Keratinocyte (primary cell): ENCODE results near the gene ZNF397. TPM values are rescaled to one million over a fixed set of nuclear protein-coding genes. Genes with fewer than 3 reads are reported as not detected.

Source experiments
- DNase-seq: peaks from one replicate; pipeline ENCODE4 v3.0.0-alpha.2; 2011; ENCODE audit warnings: low read depth, missing footprints, low spot score
- FAIRE-seq: peaks from 2 replicates; lab custom pipeline; 2011; peaks lifted over from hg19 to GRCh38; lab: Jason Lieb, UNC
- H2AFZ ChIP-seq: 2 replicates; pipeline ENCODE4 v1.6.0; 2012; ENCODE audit warnings: low read length, control low read depth, inconsistent platforms; ENCODE audit not compliant: control insufficient read depth
- H3K27ac ChIP-seq: 2 replicates; pipeline ENCODE4 v1.5.1; 2011; ENCODE audit warnings: low read length; ENCODE audit not compliant: control insufficient read depth, insufficient read depth
- H3K27me3 ChIP-seq: 3 replicates; pipeline ENCODE4 v1.6.0; 2011; ENCODE audit warnings: low read length; ENCODE audit not compliant: control insufficient read depth, insufficient read depth; ENCODE audit errors: extremely low read depth
- H3K36me3 ChIP-seq, 2 experiments: 2 replicates in 1 of 2; 3 replicates in 1 of 2; pipeline ENCODE4 v1.5.1; 2011; ENCODE audit warnings: low read length in 2 of 2, mild to moderate bottlenecking in 1 of 2; ENCODE audit not compliant: control insufficient read depth in 2 of 2, insufficient read depth in 2 of 2; ENCODE audit errors: extremely low read depth in 1 of 2
- H3K4me1 ChIP-seq: 3 replicates; pipeline ENCODE4 v1.5.1; 2011; ENCODE audit warnings: low read length; ENCODE audit not compliant: control insufficient read depth, insufficient read depth; ENCODE audit errors: extremely low read depth
- H3K4me2 ChIP-seq: 3 replicates; pipeline ENCODE4 v1.6.0; 2011; ENCODE audit warnings: low read depth, low read length; ENCODE audit not compliant: control insufficient read depth, insufficient read depth; ENCODE audit errors: extremely low read depth
- H3K4me3 ChIP-seq, 3 experiments: fragments of 200-600 bp in 1 of 3; sonication (generic) in 1 of 3; 2 replicates in 2 of 3; 3 replicates in 1 of 3; pipeline ENCODE4 v1.5.1; 2011 to 2016; ENCODE audit warnings: low read length in 3 of 3, mild to moderate bottlenecking in 3 of 3, control low read depth in 2 of 3, inconsistent platforms in 1 of 3, low read depth in 1 of 3, mixed read lengths in 1 of 3, mixed run types in 1 of 3, moderate library complexity in 1 of 3; ENCODE audit not compliant: control insufficient read depth in 2 of 3, insufficient read depth in 2 of 3; ENCODE audit errors: extremely low read depth in 1 of 3
- H3K79me2 ChIP-seq: 2 replicates; pipeline ENCODE4 v1.6.0; 2012; ENCODE audit warnings: low read length; ENCODE audit not compliant: control insufficient read depth, insufficient read depth
- H3K9ac ChIP-seq: 3 replicates; pipeline ENCODE4 v1.6.0; 2011; ENCODE audit warnings: low read length; ENCODE audit not compliant: control insufficient read depth, insufficient read depth; ENCODE audit errors: extremely low read depth
- H3K9me1 ChIP-seq: 3 replicates; pipeline ENCODE4 v1.6.0; 2011; ENCODE audit warnings: low read length; ENCODE audit not compliant: control insufficient read depth, insufficient read depth; ENCODE audit errors: extremely low read depth
- H3K9me3 ChIP-seq: 2 replicates; pipeline ENCODE4 v1.5.1; 2012; ENCODE audit warnings: low read depth, low read length; ENCODE audit not compliant: control insufficient read depth
- H4K20me1 ChIP-seq: 3 replicates; pipeline ENCODE4 v1.6.0; 2011; ENCODE audit warnings: low read length; ENCODE audit not compliant: control insufficient read depth, insufficient read depth; ENCODE audit errors: extremely low read depth
- CTCF ChIP-seq, 3 experiments: IDR thresholded peaks in 1 of 3; conservative IDR thresholded peaks in 1 of 3; optimal IDR thresholded peaks in 1 of 3; 2 replicates in 2 of 3; 3 replicates in 1 of 3; pipeline versions ENCODE3 to v1.5.1; 2011; ENCODE audit warnings: low read length in 3 of 3, mild to moderate bottlenecking in 3 of 3, moderate library complexity in 2 of 3, control low read depth in 1 of 3, inconsistent platforms in 1 of 3; ENCODE audit not compliant: insufficient read depth in 2 of 3; ENCODE audit errors: extremely low read depth in 1 of 3
- EZH2 ChIP-seq: IDR thresholded peaks from one replicate; pipeline ENCODE4 v1.6.1; 2012; ENCODE audit warnings: inconsistent platforms, mild to moderate bottlenecking, low read length, moderate library complexity
- dilution Hi-C: fragments of 300-500 bp; cut with MboI; formaldehyde crosslinking; loops from one replicate; pipeline ENCODE4 v1.7.0; 2020; ENCODE audit warnings: low sequenced_read_pairs; ENCODE audit not compliant: extremely low pct_ligation_motif_present
- polyA plus RNA-seq, 5 experiments: library from polyadenylated mRNA; depleted of rRNA in 3 of 5; stranded (reverse) in 3 of 5; stranded (forward) in 1 of 5; unstranded in 1 of 5; fragments of >200 nt; gene quantifications; 1 replicate in 1 of 5; 2 replicates in 3 of 5; 3 replicates in 1 of 5; pipeline versions ENCODE4 v1.2.1 to v1.2.3, GENCODE V29; 2011 to 2012; ENCODE audit warnings: missing spikeins in 2 of 5, low read depth in 1 of 5, low replicate concordance in 1 of 5

The ZNF397 gene
- polyA plus RNA-seq, 1 donor (not counting 4 experiments of a cell fraction or from before 2014, with no cell fraction given): 8.7 TPM

DNA sequence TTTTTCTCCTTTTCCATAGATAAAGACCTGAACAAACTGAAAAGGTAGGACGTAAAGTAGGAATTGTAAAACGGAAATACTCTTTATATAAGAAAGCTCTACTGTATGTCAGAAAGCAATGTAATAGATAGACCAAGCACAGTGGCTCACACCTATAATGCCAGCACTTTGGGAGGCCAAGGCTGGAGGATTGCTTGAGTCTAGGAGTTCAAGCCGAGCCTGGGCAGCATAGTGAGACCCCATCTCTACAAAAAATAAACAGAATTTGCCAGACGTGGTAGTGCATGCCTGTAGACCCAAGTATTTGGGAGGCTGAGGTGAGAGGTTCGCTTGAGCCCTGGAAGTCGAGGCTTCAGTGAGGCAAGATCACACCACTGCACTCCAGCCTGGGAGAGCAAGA, 7.6 kb downstream of the ZNF397 start:
- Histone ChIP-seq H3K36me3 (peaks cover 30 to 41% of the 10 kb centered on the region in 2 experiments), H3K4me3 (no peak overlapping the region), H3K9ac (no peak overlapping the region), H4K20me1 (no peaks in the 10 kb centered on the region), H3K9me1 (no peaks in the 10 kb centered on the region), H3K4me1 (no peaks in the 10 kb centered on the region), H3K9me3 (peaks cover 36% of the 10 kb centered on the region), H3K79me2 (no peaks in the 10 kb centered on the region), H2AFZ (no peak overlapping the region), H3K4me2 (no peak overlapping the region), H3K27me3 (no peaks in the 10 kb centered on the region), H3K27ac (no peak overlapping the region)
- DNase-seq: no peak
- TF ChIP-seq EZH2: no peak
- FAIRE-seq: no peak
- dilution Hi-C loops: no loop called here

GRCh38 chr18:35252466-35252865, 11.6 kb downstream of the ZNF397 start:
- peaks cover 22% of the 10 kb centered on the region for H3K9me3 ChIP-seq
- dilution Hi-C loops: no loop called here
- FAIRE-seq: no peak

More at GRCh38 chr18:35252466-35252865, 11.6 kb downstream of the ZNF397 start:
- H3K27ac ChIP-seq: no peak overlapping the region
- H3K4me2 ChIP-seq: no peak overlapping the region
- no peak overlapping the region for H3K4me3 ChIP-seq
- TF ChIP-seq CTCF (optimal IDR thresholded peaks at IDR 0.05 in 1 of 3, IDR thresholded peaks at IDR 0.05 in 1 of 3, conservative IDR thresholded peaks at IDR 0.05 in 1 of 3; ENCODE audit: extremely low read depth in 1 of 3, insufficient read depth in 2 of 3, low read length in 3 of 3) (no peak), EZH2 (no peak)
- H3K9ac ChIP-seq: no peak overlapping the region
- H3K9me1 ChIP-seq: no peaks in the 10 kb centered on the region
- H3K27me3 ChIP-seq: no peaks in the 10 kb centered on the region
- H2AFZ ChIP-seq: no peak overlapping the region
- no peaks in the 10 kb centered on the region for H4K20me1 ChIP-seq
- DNase-seq: no peak
- H3K4me1 ChIP-seq: no peaks in the 10 kb centered on the region
- no peaks in the 10 kb centered on the region for H3K79me2 ChIP-seq
- peaks cover 8% of the 10 kb centered on the region in 2 experiments for H3K36me3 ChIP-seq
